Fibroblast of skin of right quadriceps (primary cell): ENCODE data around the gene CSHL1.
"Not testable (repeated sequence)": the region's sequence is repeated elsewhere in the genome, so short reads cannot be mapped to it uniquely, and the experiment has no call there.

ENCODE experiments used
- DNase-seq: peaks from one replicate; pipeline ENCODE4 v3.0.0-alpha.2; 2013

Gene CSHL1

GRCh38 chr17:63917646-63918045, 6.6 kb upstream of the CSHL1 start:
- DNase-seq = no peak

GRCh38 chr17:63917206-63917605, 6.1 kb upstream of the CSHL1 start:
- DNase-seq = not testable (repeated sequence)

GRCh38 chr17:63916566-63917185, 5.6 kb upstream of the CSHL1 start:
- DNase-seq = no peak

GRCh38 chr17:63915753-63916152, 4.7 kb upstream of the CSHL1 start:
- not testable (repeated sequence) for DNase-seq

- no peak for DNase-seq
These were observed 3.4 kb upstream of the CSHL1 start for GRCh38 chr17:63914471-63914870.

- DNase-seq = peak; percentile 16
These were observed 621 bp upstream of the CSHL1 start for GRCh38 chr17:63911657-63912100.

- no peak for DNase-seq
These were observed 962 bp downstream of the CSHL1 start for GRCh38 chr17:63910096-63910495.

GRCh38 chr17:63909586-63909985, 1.5 kb downstream of the CSHL1 start:
- not testable (repeated sequence) for DNase-seq

- not testable (repeated sequence) for DNase-seq
These were observed 3.8 kb downstream of the CSHL1 start for GRCh38 chr17:63907161-63907778.

GRCh38 chr17:63904796-63905195, 6.3 kb downstream of the CSHL1 start:
- not testable (repeated sequence) for DNase-seq

GRCh38 chr17:63903787-63904201, 7.3 kb downstream of the CSHL1 start:
- DNase-seq = not testable (repeated sequence)

- not testable (repeated sequence) for DNase-seq
These were observed 9.1 kb downstream of the CSHL1 start for GRCh38 chr17:63901971-63902370.

- DNase-seq = not testable (repeated sequence)
These were observed 11.9 kb downstream of the CSHL1 start for GRCh38 chr17:63898899-63899798.

GRCh38 chr17:63896524-63897354, 14.3 kb downstream of the CSHL1 start, which contains the start of gene CSH1:
TSS of gene CSH1 (minus strand) at chr17:63896574. CDS start at chr17:63896511, 63 bp downstream.
- not testable (repeated sequence) for DNase-seq

- not testable (repeated sequence) for DNase-seq
These were observed 16.2 kb downstream of the CSHL1 start for GRCh38 chr17:63894821-63895220.

- DNase-seq = not testable (repeated sequence)
These were observed 17.0 kb downstream of the CSHL1 start for GRCh38 chr17:63894021-63894420.

GRCh38 chr17:63892316-63893037, 18.6 kb downstream of the CSHL1 start:
- DNase-seq = not testable (repeated sequence)

GRCh38 chr17:63889026-63889848, 21.8 kb downstream of the CSHL1 start:
- DNase-seq = peak; percentile 27

- not testable (repeated sequence) for DNase-seq
These were observed 25.9 kb downstream of the CSHL1 start for GRCh38 chr17:63885119-63885518.

- DNase-seq = not testable (repeated sequence)
These were observed 28.4 kb downstream of the CSHL1 start for GRCh38 chr17:63882626-63883126.
